GM12801 (cell line): ENCODE data around the gene CDCA8.

ENCODE experiments used
- CTCF ChIP-seq: IDR thresholded peaks from one replicate; pipeline ENCODE4 v1.5.1; 2011; ENCODE audit warnings: control low read depth; ENCODE audit not compliant: insufficient read length; ENCODE audit errors: extremely low read depth

CDCA8 gene

GRCh38 chr1:37655274-37655673, 37.0 kb upstream of the CDCA8 start:
- no peak for TF ChIP-seq CTCF

GRCh38 chr1:37656026-37656425, 36.3 kb upstream of the CDCA8 start:
- no peak for TF ChIP-seq CTCF

GRCh38 chr1:37656881-37657280, 35.4 kb upstream of the CDCA8 start:
- TF ChIP-seq CTCF: no peak

DNA sequence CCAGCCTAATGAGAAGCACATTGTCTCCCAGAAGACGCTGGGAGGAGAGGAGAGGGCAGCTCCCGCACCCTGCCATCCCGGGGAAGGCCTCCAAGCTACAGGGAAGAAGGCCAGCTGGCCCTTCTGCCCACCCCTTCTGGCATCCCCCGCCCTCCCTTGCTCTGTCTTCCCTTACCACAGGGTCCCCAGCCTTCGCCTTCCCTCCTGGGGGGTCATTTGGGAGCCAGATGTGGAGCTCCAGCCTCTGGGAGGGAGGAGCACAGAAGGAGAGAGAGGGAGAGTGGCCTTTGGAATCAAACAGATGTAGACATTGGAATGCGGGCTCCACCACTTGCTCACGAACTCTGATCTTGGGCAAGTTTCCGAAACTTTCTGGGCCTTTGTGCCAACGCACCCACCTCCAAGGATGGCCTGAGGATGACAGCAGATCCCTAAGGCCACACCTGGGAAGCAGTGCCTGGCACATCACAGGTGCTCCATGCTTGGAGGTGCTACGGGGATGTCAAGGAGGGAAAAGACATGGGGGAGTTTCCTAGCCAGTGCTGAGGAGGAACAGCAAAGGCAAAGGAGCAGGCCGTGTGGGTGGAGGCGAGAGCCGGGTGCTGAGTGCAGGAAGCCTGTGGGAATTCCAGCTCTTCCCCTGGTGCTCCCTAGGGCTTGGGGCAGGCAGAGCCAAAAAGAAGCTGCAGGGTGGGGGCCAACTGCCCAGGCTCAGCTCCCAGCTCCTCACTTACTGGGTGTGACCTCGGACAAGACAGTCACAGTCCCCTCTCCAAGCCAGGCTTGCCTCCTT, 34.5 kb upstream of the CDCA8 start:
- TF ChIP-seq CTCF: no peak

DNA sequence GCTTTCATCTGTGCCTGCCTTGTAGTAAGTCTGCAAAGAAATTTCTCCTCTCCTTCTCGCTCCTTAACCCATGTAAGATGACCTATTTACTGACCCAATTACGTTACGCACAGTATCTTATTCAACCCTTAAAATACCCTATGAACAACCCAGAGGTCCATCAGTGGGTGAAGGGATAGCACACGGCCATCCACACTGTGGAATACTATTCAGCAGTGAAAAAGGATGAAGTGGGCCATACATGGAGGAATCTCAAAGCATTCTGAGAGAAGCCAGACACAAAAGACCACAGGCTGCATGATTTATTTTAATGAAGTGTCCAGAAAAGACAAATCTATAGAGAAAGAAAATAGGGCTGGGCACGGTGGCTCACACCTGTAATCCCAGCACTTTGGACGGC, 33.8 kb upstream of the CDCA8 start:
- TF ChIP-seq CTCF: no peak

GRCh38 chr1:37660664-37661063, 31.7 kb upstream of the CDCA8 start:
- no peak for TF ChIP-seq CTCF

- no peak for TF ChIP-seq CTCF
Observed at GRCh38 chr1:37661401-37661800, 30.9 kb upstream of the CDCA8 start.
